OCI-LY7 (cell line): ENCODE data around the gene DLG5. TPM values are rescaled to one million over a fixed set of nuclear protein-coding genes. Genes with fewer than 3 reads are reported as not detected.

Experiments
- BruUV-seq: library from RNA; stranded (reverse); fragments of 400-500 nt; replicated peaks from 2 replicates; lab custom pipeline; 2021; lab: Mats Ljungman, UMichigan
- CTCF ChIA-PET: fragments of 300-600 bp; sonication (Branson Sonifier 250); formaldehyde crosslinking; loops from one replicate; lab custom pipeline; 2022; ENCODE audit warnings: antibody characterized with exemption; ENCODE audit not compliant: unreplicated experiment; lab: Charles Lee
- POLR2A ChIA-PET: fragments of 300-600 bp; sonication (Branson Sonifier 250); formaldehyde crosslinking; loops from one replicate; lab custom pipeline; 2022; ENCODE audit warnings: antibody characterized with exemption; lab: Charles Lee
- DNase-seq: peaks from one replicate; pipeline ENCODE4 v3.0.0-alpha.2; 2015; ENCODE audit warnings: low spot score
- H2AFZ ChIP-seq: fragments of 200-600 bp; sonication (generic), shearing (Covaris generic); 2 replicates; pipeline ENCODE4 v1.6.1; 2014; ENCODE audit warnings: mild to moderate bottlenecking, antibody characterized with exemption, low read length, moderate library complexity
- H3K27ac ChIP-seq: fragments of 200-600 bp; sonication (generic); 2 replicates; pipeline ENCODE4 v1.5.1; 2014; ENCODE audit warnings: mixed run types, low read depth, mild to moderate bottlenecking, moderate library complexity, low read length, inconsistent platforms; ENCODE audit not compliant: poor library complexity, severe bottlenecking
- H3K36me3 ChIP-seq: fragments of 200-600 bp; sonication (generic); 2 replicates; pipeline ENCODE4 v1.6.1; 2014; ENCODE audit warnings: mild to moderate bottlenecking, antibody characterized with exemption, low read length, moderate library complexity, mixed read lengths; ENCODE audit not compliant: insufficient read depth
- H3K4me1 ChIP-seq: fragments of 200-600 bp; sonication (generic); 2 replicates; pipeline ENCODE4 v1.5.1; 2014; ENCODE audit warnings: mild to moderate bottlenecking, low read length; ENCODE audit not compliant: insufficient read depth, poor library complexity, severe bottlenecking
- H3K4me2 ChIP-seq: fragments of 200-600 bp; sonication (generic); 2 replicates; pipeline ENCODE4 v1.6.1; 2014; ENCODE audit warnings: mild to moderate bottlenecking, low read length
- H3K4me3 ChIP-seq: fragments of 200-600 bp; sonication (generic); 2 replicates; pipeline ENCODE4 v1.5.1; 2014; ENCODE audit warnings: mild to moderate bottlenecking, low read depth, low read length; ENCODE audit not compliant: poor library complexity, severe bottlenecking
- H3K79me2 ChIP-seq: fragments of 200-600 bp; sonication (generic); 2 replicates; pipeline ENCODE4 v1.6.1; 2016; ENCODE audit warnings: low read depth, mild to moderate bottlenecking, low read length, moderate library complexity, mixed read lengths; ENCODE audit not compliant: insufficient read depth
- H3K9me2 ChIP-seq: fragments of 200-600 bp; sonication (generic); 2 replicates; pipeline ENCODE4 v1.6.1; 2016; ENCODE audit warnings: mild to moderate bottlenecking, low read length, mixed read lengths; ENCODE audit not compliant: insufficient read depth
- H3K9me3 ChIP-seq: fragments of 200-600 bp; sonication (generic); 2 replicates; pipeline ENCODE4 v1.6.1; 2014; ENCODE audit warnings: mild to moderate bottlenecking, mixed run types, low read length, mixed read lengths
- H4K20me1 ChIP-seq: fragments of 200-600 bp; sonication (generic); 2 replicates; pipeline ENCODE4 v1.6.1; 2014; ENCODE audit warnings: mild to moderate bottlenecking, antibody characterized with exemption, low read length, moderate library complexity, mixed read lengths; ENCODE audit not compliant: insufficient read depth
- EZH2phosphoT487 ChIP-seq: fragments of 200-600 bp; sonication (generic); IDR thresholded peaks from 2 replicates; pipeline ENCODE4 v1.6.1; 2018; ENCODE audit warnings: low read depth, borderline replicate concordance, mild to moderate bottlenecking, mixed run types, antibody characterized with exemption, low read length, moderate library complexity, mixed read lengths
- intact Hi-C: fragments of 100-400 bp; cut with micrococcal nuclease; formaldehyde crosslinking; loops from one replicate; pipeline ENCODE4 v1.10.0; 2022; ENCODE audit not compliant: unreplicated experiment
- total RNA-seq, 2 experiments: library from RNA; depleted of rRNA in 1 of 2; stranded (reverse); fragments of >200 nt in 1 of 2; shearing (Covaris generic) in 1 of 2; gene quantifications; 2 replicates each; pipeline ENCODE4 v1.2.3, GENCODE V29; 2014 to 2022
- TF ChIP-seq, protein P1 (sequence below): fragments of 200-600 bp; sonication (generic); conservative IDR thresholded peaks from 2 replicates; pipeline ENCODE4 v1.5.1; 2014; ENCODE audit warnings: mild to moderate bottlenecking, antibody characterized with exemption, low read length, moderate library complexity, mixed read lengths

Gene DLG5
- total RNA-seq, 2 experiments from 2014 or later = 0.27 TPM; not detected in 1

DNA sequence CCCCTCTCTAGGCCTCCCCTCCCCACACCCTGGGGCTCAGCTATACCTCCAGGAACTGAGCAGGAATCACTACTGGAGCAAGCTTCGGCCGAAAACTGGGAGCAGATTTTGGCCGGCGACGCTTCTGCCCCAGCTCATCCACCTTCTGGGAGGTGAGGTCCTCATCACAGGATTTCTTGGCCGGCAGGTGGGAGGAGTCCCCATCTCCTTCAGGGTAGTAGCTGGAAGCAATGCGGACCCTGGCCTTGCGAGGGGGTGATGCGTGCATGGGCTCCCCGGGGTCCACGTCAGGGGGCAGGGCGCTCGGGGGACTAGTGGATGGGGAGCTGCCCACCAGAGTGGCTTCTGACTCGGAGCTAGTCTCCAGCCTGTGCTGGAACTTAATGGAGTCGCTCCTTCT is 105.5 kb downstream of the DLG5 start:
- Histone ChIP-seq H3K4me3 (no peak overlapping the region), H4K20me1 (no peaks in the 10 kb centered on the region), H2AFZ (no peak overlapping the region), H3K79me2 (no peaks in the 10 kb centered on the region), H3K9me2 (no peaks in the 10 kb centered on the region), H3K36me3 (no peaks in the 10 kb centered on the region), H3K4me2 (no peak overlapping the region), H3K4me1 (no peaks in the 10 kb centered on the region), H3K9me3 (no peaks in the 10 kb centered on the region), H3K27ac (no peak overlapping the region)
- intact Hi-C loops = no loop called here
- BruUV-seq = no TSS peak
- no peak for TF ChIP-seq EZH2phosphoT487
- POLR2A ChIA-PET = no interaction called here
- no peak for DNase-seq
- CTCF ChIA-PET = no interaction called here

DNA sequence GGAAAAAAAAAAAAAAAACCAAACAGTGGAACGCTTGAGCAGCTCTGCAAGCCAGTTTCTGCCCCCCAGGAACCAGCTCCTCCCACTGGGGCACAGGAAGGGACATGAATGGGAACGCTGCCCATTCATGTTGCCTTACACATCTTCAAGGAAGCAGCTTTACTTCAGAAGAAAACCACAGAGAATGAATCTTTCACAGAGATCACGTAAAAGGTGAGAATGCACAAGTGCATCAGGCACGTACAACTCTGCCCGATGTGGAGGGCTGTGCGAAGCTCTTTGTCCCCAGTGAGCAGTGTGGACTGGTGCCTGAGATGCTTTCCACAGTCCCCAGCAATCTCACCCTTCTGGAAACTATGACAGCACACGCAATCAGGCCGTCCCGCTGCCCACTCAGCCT is 106.2 kb downstream of the DLG5 start:
- H2AFZ ChIP-seq = no peak overlapping the region
- no peak overlapping the region for H3K27ac ChIP-seq
- POLR2A ChIA-PET = interaction anchor here (0.7 kb wide), 1 partner anchor 164 kb away, joined by 3 read pairs; no protein-coding TSS in a partner anchor
- H3K4me1 ChIP-seq = no peaks in the 10 kb centered on the region
- H3K79me2 ChIP-seq = no peaks in the 10 kb centered on the region
- CTCF ChIA-PET = no interaction called here
- H3K4me2 ChIP-seq = no peak overlapping the region
- H3K36me3 ChIP-seq = no peaks in the 10 kb centered on the region
- TF ChIP-seq, protein P1, sequence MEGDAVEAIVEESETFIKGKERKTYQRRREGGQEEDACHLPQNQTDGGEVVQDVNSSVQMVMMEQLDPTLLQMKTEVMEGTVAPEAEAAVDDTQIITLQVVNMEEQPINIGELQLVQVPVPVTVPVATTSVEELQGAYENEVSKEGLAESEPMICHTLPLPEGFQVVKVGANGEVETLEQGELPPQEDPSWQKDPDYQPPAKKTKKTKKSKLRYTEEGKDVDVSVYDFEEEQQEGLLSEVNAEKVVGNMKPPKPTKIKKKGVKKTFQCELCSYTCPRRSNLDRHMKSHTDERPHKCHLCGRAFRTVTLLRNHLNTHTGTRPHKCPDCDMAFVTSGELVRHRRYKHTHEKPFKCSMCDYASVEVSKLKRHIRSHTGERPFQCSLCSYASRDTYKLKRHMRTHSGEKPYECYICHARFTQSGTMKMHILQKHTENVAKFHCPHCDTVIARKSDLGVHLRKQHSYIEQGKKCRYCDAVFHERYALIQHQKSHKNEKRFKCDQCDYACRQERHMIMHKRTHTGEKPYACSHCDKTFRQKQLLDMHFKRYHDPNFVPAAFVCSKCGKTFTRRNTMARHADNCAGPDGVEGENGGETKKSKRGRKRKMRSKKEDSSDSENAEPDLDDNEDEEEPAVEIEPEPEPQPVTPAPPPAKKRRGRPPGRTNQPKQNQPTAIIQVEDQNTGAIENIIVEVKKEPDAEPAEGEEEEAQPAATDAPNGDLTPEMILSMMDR = no peak
- no peak for TF ChIP-seq EZH2phosphoT487
- no TSS peak for BruUV-seq
- intact Hi-C loops = no loop called here
- H4K20me1 ChIP-seq = no peaks in the 10 kb centered on the region
- DNase-seq = no peak
- no peak overlapping the region for H3K4me3 ChIP-seq
- H3K9me3 ChIP-seq = no peaks in the 10 kb centered on the region
- no peaks in the 10 kb centered on the region for H3K9me2 ChIP-seq

GRCh38 chr10:77819210-77820112 is 107.1 kb downstream of the DLG5 start:
- no peaks in the 10 kb centered on the region for H3K79me2 ChIP-seq
- ChIA-PET POLR2A (no interaction called here), CTCF (interaction anchor here (0.6 kb wide), 1 partner anchor 152 kb away, joined by 3 read pairs; no protein-coding TSS in a partner anchor)
- DNase-seq = no peak
- intact Hi-C loops = no loop called here
- H3K4me2 ChIP-seq = no peak overlapping the region
- no peak overlapping the region for H2AFZ ChIP-seq
- TF ChIP-seq, protein P1 = no peak
- no peak for TF ChIP-seq EZH2phosphoT487
- no peaks in the 10 kb centered on the region for H4K20me1 ChIP-seq
- no TSS peak for BruUV-seq
- H3K4me3 ChIP-seq = no peak overlapping the region
- no peaks in the 10 kb centered on the region for H3K9me3 ChIP-seq
- no peak overlapping the region for H3K27ac ChIP-seq
- H3K36me3 ChIP-seq = no peaks in the 10 kb centered on the region
- H3K4me1 ChIP-seq = no peaks in the 10 kb centered on the region
- H3K9me2 ChIP-seq = no peaks in the 10 kb centered on the region
